KG1 (cell line): Measurements from ENCODE around the gene SPEN.
A peak's percentile ranks its signal among the peaks of the same experiment; 100 is the strongest.
"Not testable (repeated sequence)": the region's sequence is repeated elsewhere in the genome, so short reads cannot be mapped to it uniquely, and the experiment has no call there.

Experiments
- DNase-seq: peaks from one replicate; lab custom pipeline; 2025; lab: John Stamatoyannopoulos, UW

SPEN gene, protein sequence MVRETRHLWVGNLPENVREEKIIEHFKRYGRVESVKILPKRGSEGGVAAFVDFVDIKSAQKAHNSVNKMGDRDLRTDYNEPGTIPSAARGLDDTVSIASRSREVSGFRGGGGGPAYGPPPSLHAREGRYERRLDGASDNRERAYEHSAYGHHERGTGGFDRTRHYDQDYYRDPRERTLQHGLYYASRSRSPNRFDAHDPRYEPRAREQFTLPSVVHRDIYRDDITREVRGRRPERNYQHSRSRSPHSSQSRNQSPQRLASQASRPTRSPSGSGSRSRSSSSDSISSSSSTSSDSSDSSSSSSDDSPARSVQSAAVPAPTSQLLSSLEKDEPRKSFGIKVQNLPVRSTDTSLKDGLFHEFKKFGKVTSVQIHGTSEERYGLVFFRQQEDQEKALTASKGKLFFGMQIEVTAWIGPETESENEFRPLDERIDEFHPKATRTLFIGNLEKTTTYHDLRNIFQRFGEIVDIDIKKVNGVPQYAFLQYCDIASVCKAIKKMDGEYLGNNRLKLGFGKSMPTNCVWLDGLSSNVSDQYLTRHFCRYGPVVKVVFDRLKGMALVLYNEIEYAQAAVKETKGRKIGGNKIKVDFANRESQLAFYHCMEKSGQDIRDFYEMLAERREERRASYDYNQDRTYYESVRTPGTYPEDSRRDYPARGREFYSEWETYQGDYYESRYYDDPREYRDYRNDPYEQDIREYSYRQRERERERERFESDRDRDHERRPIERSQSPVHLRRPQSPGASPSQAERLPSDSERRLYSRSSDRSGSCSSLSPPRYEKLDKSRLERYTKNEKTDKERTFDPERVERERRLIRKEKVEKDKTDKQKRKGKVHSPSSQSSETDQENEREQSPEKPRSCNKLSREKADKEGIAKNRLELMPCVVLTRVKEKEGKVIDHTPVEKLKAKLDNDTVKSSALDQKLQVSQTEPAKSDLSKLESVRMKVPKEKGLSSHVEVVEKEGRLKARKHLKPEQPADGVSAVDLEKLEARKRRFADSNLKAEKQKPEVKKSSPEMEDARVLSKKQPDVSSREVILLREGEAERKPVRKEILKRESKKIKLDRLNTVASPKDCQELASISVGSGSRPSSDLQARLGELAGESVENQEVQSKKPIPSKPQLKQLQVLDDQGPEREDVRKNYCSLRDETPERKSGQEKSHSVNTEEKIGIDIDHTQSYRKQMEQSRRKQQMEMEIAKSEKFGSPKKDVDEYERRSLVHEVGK (N-terminal part only)

DNA sequence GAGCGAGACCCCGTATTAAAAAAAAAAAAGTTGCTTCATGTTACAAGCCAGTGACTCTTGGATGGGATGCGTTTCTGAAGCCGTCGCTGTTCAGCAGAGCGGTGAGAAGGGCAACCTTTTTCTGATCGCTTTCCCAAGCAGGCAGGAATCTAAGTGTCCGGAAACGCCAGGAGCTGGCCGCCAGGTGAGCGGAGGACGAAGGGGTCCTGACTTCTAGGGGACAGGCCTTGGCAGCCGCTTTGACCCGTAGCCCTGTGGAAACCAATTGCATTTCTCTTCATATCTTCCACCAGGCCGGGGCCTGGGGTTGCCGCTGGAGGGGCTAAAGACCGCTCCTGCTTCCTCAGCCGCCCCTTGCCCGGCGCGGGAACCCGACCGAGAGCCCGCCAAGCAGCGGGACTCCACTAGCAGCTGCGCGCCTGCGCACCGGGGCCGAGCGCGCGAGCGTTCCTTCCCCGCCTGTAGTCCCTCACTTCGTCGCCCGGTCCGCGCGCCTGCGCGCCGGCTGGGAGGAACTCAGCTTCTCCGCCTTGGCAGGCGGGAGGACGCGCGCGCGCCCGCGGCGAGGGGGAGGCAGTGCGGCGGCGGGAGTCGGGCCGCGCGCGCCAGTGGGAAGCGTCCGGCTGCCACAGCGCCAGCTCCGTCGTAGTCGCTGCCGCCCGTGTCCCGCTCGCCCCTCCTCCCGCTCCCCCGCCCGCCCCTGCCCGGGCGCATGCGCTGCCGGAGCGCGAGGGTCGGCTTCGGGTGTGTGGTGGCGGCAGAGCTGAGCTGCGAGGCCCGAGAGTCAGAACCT, at the start of gene SPEN:
SPEN (plus strand) TSS at position 608 of the 793 bp plus-strand sequence. CDS start 361 bp downstream, outside the sequence.
- peak; percentile 96 for DNase-seq

DNA sequence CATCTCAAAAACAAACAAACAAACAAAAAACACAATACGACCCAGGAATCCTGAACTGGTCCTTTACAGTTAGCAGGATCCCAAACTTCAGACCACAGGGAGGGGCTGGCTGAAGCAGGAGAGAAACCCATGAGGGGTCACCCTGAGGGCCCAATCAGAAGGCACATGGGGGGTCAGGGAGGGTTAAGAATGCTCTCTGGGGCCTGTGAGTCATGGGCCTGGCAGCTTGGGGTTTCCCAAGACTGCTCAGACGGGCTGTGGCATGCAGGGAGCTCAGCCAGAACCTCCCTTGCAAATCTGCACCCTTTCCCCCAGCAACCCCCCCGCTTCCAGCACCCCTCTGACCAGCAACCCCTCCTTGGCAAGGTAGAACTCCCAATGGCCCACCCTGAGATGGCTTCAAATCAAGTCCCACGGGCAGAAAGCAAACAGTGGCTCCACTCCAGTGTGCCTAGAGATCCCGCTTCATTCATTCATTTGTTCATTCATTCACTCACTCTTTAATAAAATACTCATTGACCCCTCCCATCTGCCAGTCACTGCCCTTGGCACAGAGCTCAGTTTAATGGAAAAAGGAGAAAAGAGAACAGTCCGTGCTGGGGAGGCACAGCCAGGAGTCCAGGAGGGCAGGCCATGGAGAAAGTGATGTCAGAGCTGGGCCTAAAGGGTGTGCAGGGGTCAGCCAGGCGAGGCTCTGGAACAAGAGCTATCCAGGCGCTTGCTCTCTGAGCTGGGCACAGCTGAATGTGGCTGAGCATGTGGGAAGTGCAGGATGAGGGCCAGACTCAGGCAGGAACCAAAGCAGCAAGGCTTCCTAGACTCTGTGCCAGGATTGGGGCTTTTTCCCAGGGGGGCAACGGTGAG, 48.3 kb upstream of the SPEN start:
- no peak for DNase-seq

DNA sequence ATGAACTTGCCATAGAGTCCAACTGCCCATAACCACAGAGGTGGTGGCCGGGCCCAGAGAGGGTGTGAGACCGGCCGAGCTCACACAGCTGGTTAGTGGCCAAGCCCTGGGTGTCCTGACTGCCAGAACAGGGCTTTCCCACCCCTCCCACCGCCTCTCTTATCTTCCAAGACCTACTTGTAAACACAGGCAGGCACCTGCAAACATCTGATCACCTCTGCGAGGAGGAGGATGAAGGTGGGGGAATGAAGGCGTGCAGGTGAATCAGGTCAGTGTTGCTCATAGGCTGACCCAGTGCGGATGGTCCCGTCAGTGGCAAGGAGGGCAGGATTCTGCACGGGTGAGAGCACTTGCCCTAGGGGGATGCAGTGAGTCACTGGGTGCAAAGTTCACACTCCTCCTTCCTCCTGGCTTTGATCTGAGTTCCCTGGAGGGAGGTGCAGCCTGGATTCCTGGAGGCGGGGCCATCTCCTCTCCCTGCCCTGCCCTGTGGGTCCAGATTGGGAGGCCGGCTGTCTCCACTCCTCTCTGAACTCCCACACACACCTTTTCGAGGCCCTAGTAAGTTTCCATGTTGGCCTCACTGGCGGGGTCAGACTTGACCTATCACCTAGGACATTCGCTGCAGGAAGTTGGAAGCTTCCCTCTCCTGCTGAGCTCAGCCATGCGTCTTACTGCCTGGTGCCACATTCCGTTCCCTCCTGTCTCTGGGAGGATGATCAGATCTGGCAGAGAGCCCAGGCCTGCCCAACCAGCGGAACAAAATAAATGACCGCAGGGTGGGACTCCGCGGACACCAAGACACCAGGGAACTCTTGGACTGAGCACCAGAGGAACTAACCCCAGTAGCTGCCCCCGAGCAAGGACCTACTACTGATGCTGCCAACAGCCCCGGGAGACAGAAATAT, 47.3 kb upstream of the SPEN start:
- no peak for DNase-seq

DNA sequence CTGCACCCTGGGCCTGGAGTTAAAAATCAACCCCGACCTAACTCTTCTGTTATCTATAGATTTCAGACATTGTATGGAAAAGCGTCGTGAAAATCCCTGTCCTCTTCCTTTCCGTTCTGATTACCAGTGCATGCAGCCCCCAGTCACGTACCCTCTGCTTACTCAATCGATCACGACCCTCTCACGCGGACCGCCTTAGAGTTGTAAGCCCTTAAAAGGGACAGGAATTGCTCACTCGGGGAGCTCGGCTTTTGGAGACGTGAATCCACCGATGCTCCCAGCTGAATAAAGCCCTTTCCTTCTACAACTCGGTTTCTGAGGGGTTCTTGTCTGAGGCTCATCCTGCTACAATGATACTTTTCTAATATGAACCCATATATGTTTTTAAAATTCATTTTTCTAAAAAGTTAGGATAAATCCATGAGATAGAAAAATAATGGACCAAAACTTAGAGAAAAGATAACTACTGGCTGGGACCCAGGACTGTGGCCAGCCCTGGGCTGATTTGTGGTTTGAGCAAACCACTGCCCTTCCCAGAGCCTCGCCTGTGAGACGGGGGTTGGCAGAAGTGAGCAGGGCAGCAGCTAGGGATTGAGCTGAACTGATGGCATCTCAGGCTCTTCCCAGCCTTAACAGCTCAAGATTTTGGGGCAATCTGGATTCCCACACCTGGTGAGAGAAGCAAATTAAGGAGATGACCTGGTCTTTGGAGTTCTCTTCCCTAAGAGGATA, 45.1 kb upstream of the SPEN start:
- DNase-seq, result no peak

DNA sequence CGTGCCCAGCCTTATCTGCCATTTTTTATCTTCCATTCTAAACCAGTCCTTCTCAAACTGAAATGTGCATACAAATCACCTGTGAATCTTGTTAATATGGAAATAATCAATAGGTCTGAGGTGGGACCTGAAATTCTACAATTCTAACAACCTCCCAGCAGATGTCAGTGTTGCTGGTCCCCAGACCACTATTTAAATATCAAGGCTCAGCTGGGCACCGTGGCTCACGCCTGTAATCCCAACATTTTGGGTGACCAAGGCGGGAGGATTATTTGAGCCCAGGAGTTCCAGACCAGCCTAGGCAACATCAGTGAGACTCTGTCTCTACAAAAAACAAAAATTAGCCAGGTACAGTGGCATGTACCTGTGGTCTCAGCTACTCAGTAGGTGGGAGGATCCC, 44.1 kb upstream of the SPEN start:
- no peak for DNase-seq

DNA sequence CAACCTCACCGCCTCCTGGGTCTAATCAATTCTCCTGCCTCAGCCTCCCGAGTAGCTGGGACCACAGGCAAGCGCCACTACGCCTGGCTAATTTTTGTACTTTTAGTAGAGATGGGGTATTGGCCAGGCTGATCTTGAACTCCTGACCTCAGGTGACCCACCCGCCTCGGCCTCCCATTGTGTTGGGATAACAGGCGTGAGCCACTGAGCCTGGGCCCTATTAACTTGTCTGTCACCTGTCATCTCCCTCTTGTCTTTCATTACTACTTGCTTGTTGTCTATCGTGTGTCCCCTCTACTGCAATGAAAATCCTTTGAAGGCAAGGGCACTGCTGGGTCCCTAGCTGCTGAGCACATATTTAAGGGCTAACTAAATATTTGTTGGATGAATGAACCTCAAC, 43.4 kb upstream of the SPEN start:
- no peak for DNase-seq

DNA sequence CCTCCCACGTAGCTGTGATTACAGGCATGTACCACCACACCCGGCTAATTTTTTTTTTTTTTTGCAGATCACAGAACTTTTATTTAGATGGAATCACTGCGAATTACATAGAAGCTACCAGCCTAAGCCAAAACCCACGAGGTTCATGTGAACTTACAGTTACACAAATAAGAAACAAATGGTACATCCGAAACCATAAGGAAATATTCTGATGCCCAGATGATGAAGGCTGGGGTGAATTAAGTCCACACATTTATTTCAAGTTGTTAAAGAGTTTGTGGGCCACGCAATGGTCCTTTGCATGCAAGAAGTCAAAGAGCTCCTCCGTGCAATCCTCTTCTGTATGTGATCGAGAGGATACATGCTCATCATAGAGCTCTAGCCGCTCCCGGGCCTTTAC, 40.4 kb upstream of the SPEN start:
- no peak for DNase-seq

DNA sequence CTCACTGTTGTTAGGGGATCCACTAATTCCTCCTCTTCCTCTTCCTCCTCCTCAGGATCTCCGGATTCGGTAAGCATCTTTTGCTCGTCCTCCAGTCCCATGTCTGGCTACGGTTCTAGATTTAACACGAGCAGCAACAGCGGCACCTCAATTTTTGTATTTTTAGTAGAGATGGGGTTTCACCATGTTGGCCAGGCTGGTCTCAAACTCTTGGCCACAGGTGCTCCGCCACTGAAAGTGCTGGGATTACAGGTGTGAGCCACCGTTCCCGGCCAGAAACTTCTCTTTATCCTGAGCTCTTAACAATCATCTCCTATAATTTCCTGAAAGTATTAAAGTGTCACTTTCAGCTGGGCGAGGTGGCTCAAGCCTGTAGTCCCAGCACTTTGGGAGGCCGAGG, 40.0 kb upstream of the SPEN start, which contains the start of gene UQCRHL:
UQCRHL (minus strand) TSS at position 101 of the 400 bp plus-strand sequence; CDS start at position 101, 0 bp downstream.
- not testable (repeated sequence) for DNase-seq

DNA sequence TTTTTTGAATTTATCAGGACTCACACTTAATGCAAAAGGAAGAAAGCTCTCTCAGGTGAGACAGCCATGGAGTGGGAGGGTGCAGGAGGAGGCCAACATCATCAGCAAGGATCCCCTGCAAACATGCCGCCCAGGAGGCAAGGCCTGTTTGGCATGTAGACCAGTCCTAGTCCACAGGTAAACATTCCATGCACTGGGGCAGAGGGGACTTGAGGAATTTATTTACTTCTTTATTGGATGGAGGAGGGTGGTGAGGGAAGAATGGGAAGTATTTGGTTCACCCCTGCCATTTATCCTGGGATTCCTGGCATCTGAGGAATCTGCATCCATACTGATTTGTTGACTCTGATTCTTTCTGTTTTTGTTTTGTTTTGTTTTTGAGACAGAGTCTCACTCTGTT, 38.6 kb upstream of the SPEN start:
- DNase-seq, result no peak

DNA sequence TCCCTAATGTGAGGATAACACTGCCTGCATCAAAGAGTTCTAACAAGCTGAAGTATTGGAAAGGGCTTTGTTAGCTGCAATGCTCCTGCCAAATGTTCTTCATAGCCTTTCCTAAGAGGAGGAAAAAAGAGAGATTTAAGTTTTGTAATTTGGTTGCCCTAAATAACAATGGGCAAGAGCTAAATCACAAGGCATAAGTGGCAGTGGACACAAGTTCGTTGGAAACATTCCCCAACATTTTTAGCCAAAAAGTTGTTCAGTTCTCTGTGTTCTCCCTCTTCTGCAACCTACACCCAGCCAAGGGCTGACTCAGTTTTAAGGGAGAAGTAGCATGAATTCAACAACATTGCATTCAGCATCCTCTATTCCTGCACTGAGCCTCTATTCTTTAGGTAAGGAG, 37.4 kb upstream of the SPEN start:
- DNase-seq, result no peak

DNA sequence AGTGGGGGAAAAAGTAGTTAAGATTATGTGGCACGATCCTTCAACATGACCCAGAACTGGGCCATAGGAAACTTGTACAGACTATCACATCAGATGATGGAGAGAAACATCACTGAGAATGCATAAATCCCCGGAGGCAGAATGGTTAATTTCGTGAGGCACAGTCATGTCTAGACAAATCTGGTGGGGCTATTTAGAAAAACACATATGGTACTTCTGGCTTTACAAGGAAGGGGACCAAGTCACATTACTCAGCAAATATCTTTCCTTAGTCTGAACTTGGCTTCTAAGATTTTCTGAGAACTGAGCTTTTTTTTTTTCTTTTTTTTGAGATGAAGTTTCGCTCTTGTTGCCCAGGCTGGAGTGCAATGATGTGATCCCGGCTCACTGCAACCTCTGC, 30.8 kb upstream of the SPEN start:
- DNase-seq, result no peak

DNA sequence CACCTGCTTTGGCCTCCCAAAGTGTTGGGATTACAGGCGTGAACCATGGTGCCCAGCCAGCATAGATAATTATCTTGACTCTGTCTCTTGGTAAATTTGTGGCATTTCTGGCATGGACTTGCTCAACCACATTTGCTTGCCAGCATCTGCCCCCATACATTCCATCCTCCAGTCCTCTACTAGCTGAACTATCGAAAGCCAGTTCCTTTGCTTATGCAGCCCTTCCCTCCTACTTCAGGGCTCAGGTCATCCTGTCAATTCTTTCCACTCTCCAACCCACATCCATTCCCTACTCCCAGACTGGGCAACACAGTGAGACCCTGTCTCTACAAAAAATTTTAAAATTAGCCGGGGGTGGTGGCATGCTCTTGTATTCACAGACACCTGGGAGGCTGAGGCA, 27.0 kb upstream of the SPEN start:
- no peak for DNase-seq

DNA sequence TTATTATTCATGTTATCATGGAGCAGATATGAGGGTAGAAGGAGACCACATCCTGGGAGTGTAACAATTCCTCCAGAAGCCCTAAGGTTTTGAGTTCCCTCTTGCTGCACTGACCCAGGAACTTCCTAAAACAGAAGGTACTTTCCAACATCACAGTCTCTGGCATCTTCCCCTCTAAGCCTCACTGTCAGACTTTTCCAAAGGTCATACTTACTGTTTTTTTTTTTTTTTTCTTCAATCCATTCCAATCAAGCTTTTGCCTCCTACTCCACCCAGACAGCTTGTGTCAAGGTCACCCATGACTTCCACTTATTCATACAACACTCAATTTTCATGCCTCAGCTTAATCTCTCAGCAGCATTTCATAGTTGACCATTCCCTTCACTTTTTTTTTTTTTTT, 21.7 kb upstream of the SPEN start:
- DNase-seq, result no peak

DNA sequence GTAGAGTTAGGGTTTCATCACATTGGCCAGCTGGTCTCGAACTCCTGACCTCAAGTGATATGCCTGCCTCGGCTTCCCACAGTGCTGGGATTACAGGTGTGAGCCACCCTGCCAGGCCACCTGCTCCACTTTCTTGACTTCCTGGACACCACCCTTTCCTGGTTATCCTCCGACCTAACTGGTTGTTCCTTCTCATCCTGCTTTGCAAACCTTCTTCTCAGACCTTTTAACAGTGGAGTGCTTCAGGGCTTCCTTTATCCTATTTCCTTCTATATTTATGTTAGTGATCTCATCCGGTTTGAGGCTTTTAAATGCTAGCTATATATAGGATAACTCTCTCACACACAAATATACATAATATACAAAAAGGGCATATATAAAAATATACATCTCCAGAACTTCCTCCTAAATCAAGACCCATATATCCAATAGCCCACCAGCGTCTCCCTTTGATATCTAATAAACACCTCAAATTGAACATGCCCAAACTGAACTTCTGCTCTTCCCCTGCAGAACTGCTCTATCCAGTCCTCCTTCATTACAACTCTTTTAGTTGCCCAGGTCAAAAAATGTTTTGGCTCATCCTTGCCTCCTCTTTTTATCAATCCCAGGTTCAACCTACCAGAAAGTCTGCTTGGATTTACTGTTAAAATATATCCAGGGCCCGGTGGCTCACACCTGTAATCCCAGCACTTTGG, 20.5 kb upstream of the SPEN start:
- no peak for DNase-seq

DNA sequence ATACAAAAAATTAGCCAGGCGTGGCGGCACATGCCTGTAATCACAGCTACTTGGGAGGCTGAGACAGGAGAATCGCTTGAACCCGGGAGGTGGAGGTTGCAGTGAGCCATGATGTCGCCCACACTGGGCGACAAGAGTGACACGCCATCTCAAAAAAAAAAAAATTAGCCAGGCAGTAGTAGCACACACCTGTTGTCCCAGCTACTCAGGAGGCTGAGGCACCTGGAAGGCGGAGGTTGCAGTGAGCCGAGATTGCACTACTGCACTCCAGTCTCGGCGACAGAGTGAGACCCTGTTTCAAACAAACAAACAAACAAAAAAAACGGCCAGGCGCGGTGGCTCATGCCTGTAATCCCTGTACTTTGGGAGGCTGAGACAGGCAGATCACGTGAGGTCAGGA, 19.9 kb upstream of the SPEN start:
- not testable (repeated sequence) for DNase-seq

DNA sequence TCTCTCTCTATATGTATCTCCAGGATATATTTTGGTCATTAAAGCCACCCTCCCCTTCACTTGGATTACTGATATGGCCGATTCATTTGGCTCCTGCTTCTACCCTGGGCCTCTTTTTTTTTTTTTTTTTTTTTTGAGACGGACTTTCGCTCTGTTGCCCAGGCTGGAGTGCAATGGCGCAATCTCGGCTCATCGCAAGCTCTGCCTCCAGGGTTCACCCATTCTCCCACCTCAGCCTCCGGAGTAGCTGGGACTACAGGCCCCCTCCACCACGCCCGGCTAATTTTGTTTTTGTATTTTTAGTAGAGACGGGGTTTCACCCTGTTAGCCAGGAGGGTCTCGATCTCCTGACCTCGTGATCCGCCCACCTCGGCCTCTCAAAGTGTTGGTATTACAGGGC, 18.6 kb upstream of the SPEN start:
- not testable (repeated sequence) for DNase-seq

DNA sequence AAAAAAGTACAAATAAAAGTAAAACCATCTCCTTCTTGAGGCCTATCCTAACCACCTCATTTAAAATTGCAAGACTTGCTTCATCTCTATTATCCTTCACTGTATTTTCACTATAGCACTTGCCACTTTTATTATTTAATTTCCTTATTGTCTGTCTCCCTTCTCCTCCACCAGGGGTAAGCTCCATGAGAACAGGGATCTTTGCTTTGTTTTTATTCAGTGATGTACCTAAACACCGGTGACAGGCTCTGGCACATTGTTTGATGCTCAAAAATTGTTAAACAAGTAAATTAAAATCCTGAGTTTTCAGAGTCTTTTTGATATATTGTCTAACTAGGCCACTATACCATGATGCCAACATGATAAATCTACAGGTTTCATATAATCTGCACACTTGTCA, 17.2 kb upstream of the SPEN start:
- no peak for DNase-seq

DNA sequence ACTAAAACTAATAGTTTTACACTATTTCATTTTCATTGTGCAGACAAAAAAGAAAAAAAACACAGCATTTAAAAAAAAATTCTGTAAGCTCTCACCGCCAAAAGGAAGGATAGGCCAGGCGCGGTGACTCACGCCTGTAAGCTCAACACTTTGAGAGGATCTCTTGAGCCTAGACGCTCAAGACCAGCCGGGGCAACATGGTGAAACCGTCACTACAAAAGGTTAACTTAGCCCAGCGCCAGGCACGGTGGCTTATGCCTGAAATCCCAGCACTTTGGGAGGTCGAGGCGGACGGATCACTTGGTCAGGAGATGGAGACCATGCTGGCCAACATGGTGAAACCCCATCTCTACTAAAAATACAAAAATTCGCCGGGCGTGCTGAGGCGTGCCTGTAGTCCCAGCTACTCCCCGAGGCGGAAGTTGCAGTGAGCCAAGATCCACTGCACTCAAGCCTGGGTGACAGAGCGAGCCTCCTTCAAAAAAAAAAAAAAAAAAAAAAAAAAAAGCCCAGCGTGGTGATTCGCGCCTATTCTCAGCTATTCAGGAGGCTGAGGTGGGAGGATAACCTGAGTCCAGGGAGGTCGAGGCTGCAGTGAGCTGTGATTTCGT, 14.3 kb upstream of the SPEN start:
- DNase-seq, result no peak
